Measurements from ENCODE around the gene MBOAT1.
A peak's percentile ranks its signal among the peaks of the same experiment; 100 is the strongest.

Gene MBOAT1

GRCh38 chr6:20095436-20095835 lies 116.8 kb downstream of the MBOAT1 start:
- no peak overlapping the region for H3K4me3 ChIP-seq
- TF ChIP-seq POLR2AphosphoS5 (IDR thresholded peaks at IDR 0.05; ENCODE audit: borderline replicate concordance, low read depth, low read length) (no peak), EZH2 (IDR thresholded peaks at IDR 0.05) (no peak)
- DNase-seq (ENCODE audit: low read depth, low spot score), result no peak

DNA sequence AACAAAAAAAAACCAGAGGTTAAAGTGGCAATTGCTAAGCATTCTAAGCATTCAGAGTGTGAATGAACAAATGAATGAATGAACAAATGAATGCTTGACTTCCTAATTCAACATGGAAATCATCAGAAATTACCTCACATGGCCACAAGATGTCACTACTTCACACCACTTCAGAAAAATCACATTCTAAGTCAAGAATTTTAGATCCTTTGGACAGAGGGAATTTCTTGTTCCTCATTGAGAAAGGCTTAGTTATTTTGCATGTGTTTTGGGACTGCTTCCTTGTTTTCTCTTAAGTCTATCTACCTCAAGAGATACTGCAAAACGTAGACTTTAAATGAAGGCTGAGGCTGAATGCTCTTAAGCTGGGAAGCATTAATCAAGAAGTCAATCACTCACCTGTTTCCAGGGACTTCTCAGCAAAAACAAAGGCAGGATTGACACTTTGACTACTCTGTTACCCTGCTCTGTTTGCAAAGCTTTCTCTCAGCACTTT lies 120.2 kb downstream of the MBOAT1 start:
- H3K27ac ChIP-seq, result no peak overlapping the region
- H3K9me3 ChIP-seq (ENCODE audit: low read depth, low read length), result no peaks in the 10 kb centered on the region
- no peak overlapping the region for H3K9ac ChIP-seq (ENCODE audit: insufficient read length)
- no peak overlapping the region for H3K4me3 ChIP-seq
- peak; percentile 74 for DNase-seq (ENCODE audit: low read depth, low spot score)
- TF ChIP-seq POLR2AphosphoS5 (IDR thresholded peaks at IDR 0.05; ENCODE audit: borderline replicate concordance, low read depth, low read length) (no peak), EZH2 (IDR thresholded peaks at IDR 0.05) (no peak), FOXP2 (optimal IDR thresholded peaks at IDR 0.05; ENCODE audit: control extremely low read depth, extremely low read length, insufficient read depth) (no peak)
- H3K36me3 ChIP-seq (ENCODE audit: insufficient read depth, low read length), result no peaks in the 10 kb centered on the region

More at GRCh38 chr6:20095436-20095835, 116.8 kb downstream of the MBOAT1 start:
- H3K27ac ChIP-seq, result no peak overlapping the region
- H3K9me3 ChIP-seq (ENCODE audit: low read depth, low read length), result no peaks in the 10 kb centered on the region
- H3K36me3 ChIP-seq (ENCODE audit: insufficient read depth, low read length), result no peaks in the 10 kb centered on the region
- no peak overlapping the region for H3K9ac ChIP-seq (ENCODE audit: insufficient read length)

DNA sequence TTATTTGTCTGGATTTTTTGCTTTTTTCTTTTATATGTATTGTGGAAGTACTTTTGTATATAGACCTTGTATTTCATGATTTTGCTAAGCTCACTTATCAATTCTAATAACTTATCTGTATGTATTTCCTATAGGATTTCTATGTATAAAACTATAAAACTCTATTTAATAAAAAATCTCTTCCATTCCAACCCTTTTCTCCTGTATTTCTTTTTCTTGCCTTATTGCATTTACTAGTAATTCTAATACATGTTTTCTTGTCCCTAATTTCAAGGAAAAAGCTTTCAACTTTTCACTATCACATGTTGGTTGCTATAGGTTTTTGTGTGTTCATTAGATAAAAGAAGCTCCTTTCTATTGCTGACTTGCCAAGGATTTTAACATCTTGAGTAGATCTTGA lies 125.3 kb downstream of the MBOAT1 start:
- Histone ChIP-seq H3K4me3 (no peak overlapping the region), H3K9ac (ENCODE audit: insufficient read length) (no peak overlapping the region), H3K36me3 (ENCODE audit: insufficient read depth, low read length) (no peaks in the 10 kb centered on the region), H3K9me3 (ENCODE audit: low read depth, low read length) (no peaks in the 10 kb centered on the region), H3K27ac (no peak overlapping the region)
- no peak for DNase-seq (ENCODE audit: low read depth, low spot score)
- no peak for TF ChIP-seq EZH2 (IDR thresholded peaks at IDR 0.05)
- no peak for TF ChIP-seq POLR2AphosphoS5 (IDR thresholded peaks at IDR 0.05; ENCODE audit: borderline replicate concordance, low read depth, low read length)
- TF ChIP-seq FOXP2 (optimal IDR thresholded peaks at IDR 0.05; ENCODE audit: control extremely low read depth, extremely low read length, insufficient read depth), result no peak

GRCh38 chr6:20085817-20086216 lies 126.5 kb downstream of the MBOAT1 start:
- Histone ChIP-seq H3K4me3 (no peak overlapping the region), H3K36me3 (ENCODE audit: insufficient read depth, low read length) (no peaks in the 10 kb centered on the region), H3K9me3 (ENCODE audit: low read depth, low read length) (no peaks in the 10 kb centered on the region), H3K27ac (no peak overlapping the region), H3K9ac (ENCODE audit: insufficient read length) (no peak overlapping the region)
- no peak for DNase-seq (ENCODE audit: low read depth, low spot score)
- TF ChIP-seq FOXP2 (optimal IDR thresholded peaks at IDR 0.05; ENCODE audit: control extremely low read depth, extremely low read length, insufficient read depth), result no peak
- TF ChIP-seq POLR2AphosphoS5 (IDR thresholded peaks at IDR 0.05; ENCODE audit: borderline replicate concordance, low read depth, low read length), result no peak
- no peak for TF ChIP-seq EZH2 (IDR thresholded peaks at IDR 0.05)

DNA sequence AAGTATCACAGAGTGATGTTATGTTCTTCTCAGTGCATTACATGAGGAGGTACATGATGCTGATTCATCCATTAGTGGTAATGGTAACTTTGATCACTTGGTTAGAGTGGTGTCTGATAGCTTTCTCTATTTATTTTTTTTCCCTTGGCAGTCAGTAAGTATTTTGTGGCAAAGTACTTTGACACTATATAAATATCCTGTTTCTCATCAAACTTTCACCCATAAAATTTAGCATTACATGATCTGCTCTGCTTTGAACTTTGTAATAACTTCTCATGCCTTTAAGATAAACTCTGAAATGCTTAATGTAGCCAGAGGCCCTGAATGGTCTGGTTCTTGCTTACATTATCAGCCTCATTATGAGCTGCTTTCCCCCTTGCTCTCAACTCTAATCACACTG lies 127.9 kb downstream of the MBOAT1 start:
- no peak for TF ChIP-seq POLR2AphosphoS5 (IDR thresholded peaks at IDR 0.05; ENCODE audit: borderline replicate concordance, low read depth, low read length)
- TF ChIP-seq EZH2 (IDR thresholded peaks at IDR 0.05), result no peak
- TF ChIP-seq FOXP2 (optimal IDR thresholded peaks at IDR 0.05; ENCODE audit: control extremely low read depth, extremely low read length, insufficient read depth), result no peak
- Histone ChIP-seq H3K36me3 (ENCODE audit: insufficient read depth, low read length) (no peaks in the 10 kb centered on the region), H3K27ac (no peak overlapping the region), H3K9me3 (ENCODE audit: low read depth, low read length) (no peaks in the 10 kb centered on the region), H3K4me3 (no peak overlapping the region), H3K9ac (ENCODE audit: insufficient read length) (no peak overlapping the region)
- no peak for DNase-seq (ENCODE audit: low read depth, low spot score)

DNA sequence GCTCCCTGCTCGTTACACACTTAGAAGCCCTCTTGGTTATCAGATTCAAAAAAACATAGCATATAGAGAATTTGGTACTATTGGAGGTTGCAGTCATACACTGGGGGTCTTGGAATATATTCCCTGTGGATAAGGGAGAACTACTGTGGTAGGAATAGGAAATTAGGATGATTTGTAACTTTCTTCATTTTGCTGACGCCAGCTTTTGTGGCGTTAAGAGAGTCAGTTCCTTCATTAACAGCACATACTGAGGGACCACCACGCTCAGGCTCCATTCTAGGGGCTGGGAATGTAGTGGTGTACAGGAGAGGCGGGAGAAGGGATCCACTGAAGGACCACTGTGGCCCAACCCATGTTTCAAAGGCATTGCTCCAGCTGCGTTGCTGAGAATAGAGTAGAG lies 140.3 kb downstream of the MBOAT1 start:
- no peak for DNase-seq (ENCODE audit: low read depth, low spot score)
- no peak for TF ChIP-seq FOXP2 (optimal IDR thresholded peaks at IDR 0.05; ENCODE audit: control extremely low read depth, extremely low read length, insufficient read depth)
- no peak for TF ChIP-seq EZH2 (IDR thresholded peaks at IDR 0.05)
- TF ChIP-seq POLR2AphosphoS5 (IDR thresholded peaks at IDR 0.05; ENCODE audit: borderline replicate concordance, low read depth, low read length), result no peak
- no peak overlapping the region for H3K27ac ChIP-seq

GRCh38 chr6:20070047-20070446 lies 142.2 kb downstream of the MBOAT1 start:
- Histone ChIP-seq H3K4me3 (no peak overlapping the region), H3K36me3 (ENCODE audit: insufficient read depth, low read length) (no peaks in the 10 kb centered on the region), H3K9me3 (ENCODE audit: low read depth, low read length) (no peaks in the 10 kb centered on the region), H3K27ac (no peak overlapping the region), H3K9ac (ENCODE audit: insufficient read length) (no peak overlapping the region)
- DNase-seq (ENCODE audit: low read depth, low spot score), result no peak
- TF ChIP-seq FOXP2 (optimal IDR thresholded peaks at IDR 0.05; ENCODE audit: control extremely low read depth, extremely low read length, insufficient read depth) (no peak), EZH2 (IDR thresholded peaks at IDR 0.05) (no peak), POLR2AphosphoS5 (IDR thresholded peaks at IDR 0.05; ENCODE audit: borderline replicate concordance, low read depth, low read length) (no peak)

More for the DNA sequence above, 140.3 kb downstream of the MBOAT1 start:
- Histone ChIP-seq H3K9me3 (ENCODE audit: low read depth, low read length) (no peaks in the 10 kb centered on the region), H3K9ac (ENCODE audit: insufficient read length) (no peak overlapping the region), H3K4me3 (no peak overlapping the region), H3K36me3 (ENCODE audit: insufficient read depth, low read length) (no peaks in the 10 kb centered on the region)

DNA sequence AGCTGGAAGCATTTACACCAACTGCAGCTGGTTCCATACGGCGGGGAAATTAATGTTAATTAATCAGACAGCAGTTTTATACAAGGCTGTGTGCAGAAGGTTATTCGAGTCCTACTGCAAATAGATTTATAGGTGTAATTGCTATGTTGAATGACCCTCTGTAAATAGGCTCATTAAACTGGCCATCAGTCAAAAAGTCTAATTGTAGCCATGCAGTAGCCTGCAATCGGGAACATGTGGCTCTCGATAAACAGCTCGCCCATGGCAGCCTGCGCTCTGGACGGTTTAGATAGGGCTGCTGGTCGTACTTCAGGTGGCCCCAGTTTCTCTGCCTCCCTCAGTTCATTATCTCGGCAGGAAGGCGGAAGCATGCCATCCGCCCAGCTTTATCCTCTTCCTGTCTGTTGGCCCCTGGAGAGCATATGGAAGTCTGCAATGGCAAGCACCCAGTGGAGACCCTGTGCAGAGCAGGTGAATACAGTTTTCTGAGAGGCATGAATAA lies 143.2 kb downstream of the MBOAT1 start:
- Histone ChIP-seq H3K4me3 (no peak overlapping the region), H3K9me3 (ENCODE audit: low read depth, low read length) (no peaks in the 10 kb centered on the region), H3K36me3 (ENCODE audit: insufficient read depth, low read length) (no peaks in the 10 kb centered on the region), H3K9ac (ENCODE audit: insufficient read length) (no peak overlapping the region), H3K27ac (no peak overlapping the region)
- no peak for TF ChIP-seq FOXP2 (optimal IDR thresholded peaks at IDR 0.05; ENCODE audit: control extremely low read depth, extremely low read length, insufficient read depth)
- TF ChIP-seq POLR2AphosphoS5 (IDR thresholded peaks at IDR 0.05; ENCODE audit: borderline replicate concordance, low read depth, low read length), result no peak
- no peak for TF ChIP-seq EZH2 (IDR thresholded peaks at IDR 0.05)
- no peak for DNase-seq (ENCODE audit: low read depth, low spot score)

DNA sequence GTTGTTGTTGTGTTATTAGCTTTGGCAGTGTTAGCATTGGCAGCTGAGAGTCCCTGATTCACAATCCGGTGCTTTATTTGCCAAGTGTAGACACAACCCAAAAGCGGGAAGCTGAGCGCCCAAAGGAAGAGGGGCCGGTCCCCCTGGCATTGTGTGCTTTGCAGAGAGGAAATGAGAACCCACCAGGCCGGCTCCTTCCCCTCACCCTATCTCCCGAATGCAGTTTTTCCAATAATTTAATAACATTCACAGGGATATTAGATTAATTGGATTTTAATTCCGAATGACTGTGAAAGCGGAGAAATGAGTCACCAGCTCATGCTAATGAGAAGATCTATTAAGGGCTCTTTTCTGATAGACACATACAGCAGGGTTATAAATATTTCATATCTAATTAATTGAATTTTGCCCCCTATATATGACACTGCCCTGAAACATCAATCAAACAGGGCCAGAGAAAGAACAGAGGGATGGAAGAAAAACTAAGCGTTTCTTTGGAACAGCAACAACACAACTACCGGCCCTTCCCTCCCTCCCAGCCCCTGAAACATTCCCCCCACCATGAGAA lies 143.8 kb downstream of the MBOAT1 start:
- H3K27ac ChIP-seq, result no peak overlapping the region
- H3K9ac ChIP-seq (ENCODE audit: insufficient read length), result no peak overlapping the region

More for the DNA sequence above, 143.8 kb downstream of the MBOAT1 start:
- no peaks in the 10 kb centered on the region for H3K36me3 ChIP-seq (ENCODE audit: insufficient read depth, low read length)
- TF ChIP-seq POLR2AphosphoS5 (IDR thresholded peaks at IDR 0.05; ENCODE audit: borderline replicate concordance, low read depth, low read length), result no peak
- no peak for TF ChIP-seq FOXP2 (optimal IDR thresholded peaks at IDR 0.05; ENCODE audit: control extremely low read depth, extremely low read length, insufficient read depth)
- TF ChIP-seq EZH2 (IDR thresholded peaks at IDR 0.05), result no peak
- no peak for DNase-seq (ENCODE audit: low read depth, low spot score)
- no peak overlapping the region for H3K4me3 ChIP-seq
- no peaks in the 10 kb centered on the region for H3K9me3 ChIP-seq (ENCODE audit: low read depth, low read length)
